Stimulated activated naive B cell treated with anti-CD40 and anti-IgM and Interleukin-4, amounts not matched to agents 10 μg/mL and 1 μg/mL and 100 μg/mL, for 72 hours (primary cell): Measurements from ENCODE around the gene SECTM1.
"Not testable (repeated sequence)": the region's sequence is repeated elsewhere in the genome, so short reads cannot be mapped to it uniquely, and the experiment has no call there.

ENCODE experiments used
- ATAC-seq, 2 donors: fragments of 150-1000 bp; cut with Tn5 transposase; replicated peaks; 2 replicates each; pipeline ENCODE4 v1.10.0; 2021; ENCODE audit warnings: moderate library complexity in 1 of 2
- DNase-seq: peaks from one replicate; pipeline ENCODE4 v3.0.0; 2021
- H3K27ac Mint-ChIP-seq: one replicate; pipeline ENCODE4 v1.8.0; 2022; ENCODE audit warnings: mild to moderate bottlenecking, mixed read lengths
- H3K27me3 Mint-ChIP-seq, 2 donors: one replicate each; pipeline ENCODE4 v1.8.0; 2022; ENCODE audit warnings: mixed read lengths in 2 of 2
- H3K36me3 Mint-ChIP-seq, 2 donors: one replicate each; pipeline ENCODE4 v1.8.0; 2022; ENCODE audit warnings: mixed read lengths in 2 of 2, mild to moderate bottlenecking in 1 of 2
- H3K4me1 Mint-ChIP-seq, 2 donors: one replicate each; pipeline ENCODE4 v1.8.0; 2022; ENCODE audit warnings: mixed read lengths in 2 of 2, mild to moderate bottlenecking in 1 of 2
- H3K4me3 Mint-ChIP-seq, 2 donors: one replicate each; pipeline ENCODE4 v1.8.0; 2022; ENCODE audit warnings: mild to moderate bottlenecking in 2 of 2, mixed read lengths in 2 of 2, moderate library complexity in 1 of 2
- H3K9me3 Mint-ChIP-seq, 2 donors: one replicate each; pipeline ENCODE4 v1.8.0; 2022; ENCODE audit warnings: mixed read lengths in 2 of 2, mild to moderate bottlenecking in 1 of 2

SECTM1 gene

GRCh38 chr17:82373731-82374625, 40.4 kb upstream of the SECTM1 start:
- Mint-ChIP-seq H3K4me3 (no peak overlapping the region), H3K9me3 (no peaks in the 10 kb centered on the region), H3K27ac (no peak overlapping the region), H3K36me3 (no peaks in the 10 kb centered on the region), H3K27me3 (peaks cover 38 to 68% of the 10 kb centered on the region in 2 donors), H3K4me1 (peaks cover 17 to 30% of the 10 kb centered on the region in 2 donors)
- DNase-seq (no peak), ATAC-seq (no peak)

- H3K9me3 Mint-ChIP-seq, DNase-seq, H3K36me3 Mint-ChIP-seq, ATAC-seq, H3K27ac Mint-ChIP-seq: not testable (repeated sequence)
- Mint-ChIP-seq H3K27me3 (peaks cover 31 to 60% of the 10 kb centered on the region in 2 donors), H3K4me3 (peak overlapping the region in 1 of 2 donors; percentile 74), H3K4me1 (peaks cover 16 to 26% of the 10 kb centered on the region in 2 donors)
These were observed 39.5 kb upstream of the SECTM1 start for GRCh38 chr17:82373072-82373452.

GRCh38 chr17:82372249-82373071, 38.9 kb upstream of the SECTM1 start:
- Mint-ChIP-seq H3K9me3 (no peaks in the 10 kb centered on the region), H3K27ac (no peak overlapping the region), H3K4me3 (peak overlapping the region; percentile 59 to 74), H3K4me1 (peaks cover 16 to 26% of the 10 kb centered on the region in 2 donors), H3K36me3 (no peaks in the 10 kb centered on the region), H3K27me3 (peaks cover 27 to 54% of the 10 kb centered on the region in 2 donors)
- DNase-seq: no peak
- ATAC-seq: peak; percentile 39 to 58

GRCh38 chr17:82371333-82372248, 38.0 kb upstream of the SECTM1 start, which contains the start of gene UTS2R:
Gene UTS2R (plus strand): TSS chr17:82371765. CDS start chr17:82374325, 2,560 bp downstream.
- peaks cover 26 to 53% of the 10 kb centered on the region in 2 donors for H3K27me3 Mint-ChIP-seq
- peak within 1 kb of the TSS; percentile 79 for H3K4me3 Mint-ChIP-seq
- H3K27ac Mint-ChIP-seq: peak within 1 kb of the TSS; percentile 81
- DNase-seq (no peak), ATAC-seq (no peak)
- H3K36me3 Mint-ChIP-seq: no peaks in the 10 kb centered on the region
- H3K4me1 Mint-ChIP-seq: peaks cover 16 to 26% of the 10 kb centered on the region in 2 donors
- no peaks in the 10 kb centered on the region for H3K9me3 Mint-ChIP-seq

- no peak for DNase-seq
- peak; percentile 66 to 72 for ATAC-seq
- peaks cover 16 to 26% of the 10 kb centered on the region in 2 donors for H3K4me1 Mint-ChIP-seq
- peak overlapping the region; percentile 79 for H3K4me3 Mint-ChIP-seq
- peak overlapping the region; percentile 81 for H3K27ac Mint-ChIP-seq
- no peaks in the 10 kb centered on the region for H3K9me3 Mint-ChIP-seq
- no peaks in the 10 kb centered on the region for H3K36me3 Mint-ChIP-seq
- H3K27me3 Mint-ChIP-seq: peaks cover 19 to 45% of the 10 kb centered on the region in 2 donors
These were observed 37.1 kb upstream of the SECTM1 start for GRCh38 chr17:82370471-82371332.

GRCh38 chr17:82369211-82369610, 35.6 kb upstream of the SECTM1 start:
- no peaks in the 10 kb centered on the region for H3K36me3 Mint-ChIP-seq
- DNase-seq: no peak
- H3K27me3 Mint-ChIP-seq: peaks cover 20 to 43% of the 10 kb centered on the region in 2 donors
- H3K4me1 Mint-ChIP-seq: peaks cover 16 to 26% of the 10 kb centered on the region in 2 donors
- ATAC-seq: no peak
- H3K9me3 Mint-ChIP-seq: no peaks in the 10 kb centered on the region
- no peak overlapping the region for H3K4me3 Mint-ChIP-seq
- H3K27ac Mint-ChIP-seq: no peak overlapping the region

GRCh38 chr17:82367724-82368524, 34.4 kb upstream of the SECTM1 start:
- H3K36me3 Mint-ChIP-seq: no peaks in the 10 kb centered on the region
- H3K9me3 Mint-ChIP-seq: no peaks in the 10 kb centered on the region
- peaks cover 14 to 19% of the 10 kb centered on the region in 2 donors for H3K4me1 Mint-ChIP-seq
- H3K27me3 Mint-ChIP-seq: peaks cover 24 to 34% of the 10 kb centered on the region in 2 donors
- no peak overlapping the region for H3K4me3 Mint-ChIP-seq
- ATAC-seq: no peak
- DNase-seq: no peak
- no peak overlapping the region for H3K27ac Mint-ChIP-seq

GRCh38 chr17:82366749-82367148, 33.2 kb upstream of the SECTM1 start:
- H3K36me3 Mint-ChIP-seq: no peaks in the 10 kb centered on the region
- H3K27ac Mint-ChIP-seq: no peak overlapping the region
- no peak overlapping the region for H3K4me3 Mint-ChIP-seq
- H3K27me3 Mint-ChIP-seq: peaks cover 20 to 30% of the 10 kb centered on the region in 2 donors
- ATAC-seq (no peak), DNase-seq (no peak)
- H3K4me1 Mint-ChIP-seq: peaks cover 9 to 10% of the 10 kb centered on the region in 2 donors
- no peaks in the 10 kb centered on the region for H3K9me3 Mint-ChIP-seq

GRCh38 chr17:82365606-82366295, 32.2 kb upstream of the SECTM1 start:
- Mint-ChIP-seq H3K36me3 (no peaks in the 10 kb centered on the region), H3K27ac (no peak overlapping the region), H3K4me1 (peaks cover 4 to 5% of the 10 kb centered on the region in 2 donors), H3K27me3 (peaks cover 19 to 27% of the 10 kb centered on the region in 2 donors), H3K4me3 (no peak overlapping the region), H3K9me3 (no peaks in the 10 kb centered on the region)
- no peak for DNase-seq
- no peak for ATAC-seq

- H3K4me1 Mint-ChIP-seq: peaks cover 6 to 9% of the 10 kb centered on the region in 2 donors
- H3K27ac Mint-ChIP-seq: peak overlapping the region; percentile 37
- ATAC-seq: no peak
These were observed 28.5 kb upstream of the SECTM1 start for GRCh38 chr17:82361885-82362633.

GRCh38 chr17:82359451-82360074, 26.0 kb upstream of the SECTM1 start:
- not testable (repeated sequence) for DNase-seq, H3K4me1 Mint-ChIP-seq, H3K27ac Mint-ChIP-seq, H3K4me3 Mint-ChIP-seq, H3K9me3 Mint-ChIP-seq, H3K36me3 Mint-ChIP-seq, ATAC-seq
- peaks cover 31 to 34% of the 10 kb centered on the region in 2 donors for H3K27me3 Mint-ChIP-seq

More at GRCh38 chr17:82361885-82362633, 28.5 kb upstream of the SECTM1 start:
- H3K36me3 Mint-ChIP-seq: peaks cover 0 to 3% of the 10 kb centered on the region in 2 donors
- H3K4me3 Mint-ChIP-seq: no peak overlapping the region
- peaks cover 21% of the 10 kb centered on the region in 2 donors for H3K27me3 Mint-ChIP-seq
- DNase-seq: no peak
- H3K9me3 Mint-ChIP-seq: no peaks in the 10 kb centered on the region
